22Rv1 (cell line): ENCODE results near the gene MYCBP2.

Experiments used
- ZFX ChIP-seq: fragments of 450-650 bp; IDR thresholded peaks from 2 replicates; pipeline ENCODE4 v1.6.1; 2017; ENCODE audit warnings: antibody characterized with exemption, borderline replicate concordance
- TF ChIP-seq, protein P1 (sequence below): fragments of 450-650 bp; IDR thresholded peaks from 2 replicates; pipeline ENCODE4 v1.5.1; 2017; ENCODE audit warnings: mild to moderate bottlenecking

DNA sequence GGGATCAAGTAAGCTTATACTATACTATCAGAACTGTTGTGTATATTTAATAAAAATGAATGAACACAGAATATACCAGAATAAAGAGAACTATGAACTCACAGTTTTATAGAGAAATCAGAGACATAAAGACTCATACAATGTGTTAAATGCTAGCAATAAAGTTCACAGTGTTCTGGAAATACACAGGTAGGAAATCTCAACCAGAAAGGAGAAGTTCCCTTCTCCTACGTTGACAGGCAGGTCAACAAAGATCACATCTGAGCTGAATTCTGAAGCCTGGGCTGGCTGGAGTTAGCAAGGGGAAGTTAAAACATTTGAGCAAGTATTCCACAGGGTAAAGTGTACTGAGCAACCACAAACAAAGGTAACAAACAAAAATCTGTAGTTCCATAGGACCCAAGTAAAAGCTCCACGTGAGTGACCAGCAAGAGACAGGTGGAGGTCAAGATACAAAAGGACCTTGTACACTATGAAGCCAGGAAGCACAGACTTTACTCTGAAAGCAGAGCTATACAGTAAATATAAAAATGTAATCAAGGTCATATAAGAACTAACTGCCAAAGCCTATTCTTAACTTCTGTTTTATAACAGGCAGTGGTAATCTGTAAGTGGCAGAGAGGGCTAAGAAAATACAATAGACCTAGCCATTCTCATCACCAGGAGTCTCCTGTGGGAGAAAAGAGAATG is 312.9 kb downstream of the MYCBP2 start:
- TF ChIP-seq, protein P1, sequence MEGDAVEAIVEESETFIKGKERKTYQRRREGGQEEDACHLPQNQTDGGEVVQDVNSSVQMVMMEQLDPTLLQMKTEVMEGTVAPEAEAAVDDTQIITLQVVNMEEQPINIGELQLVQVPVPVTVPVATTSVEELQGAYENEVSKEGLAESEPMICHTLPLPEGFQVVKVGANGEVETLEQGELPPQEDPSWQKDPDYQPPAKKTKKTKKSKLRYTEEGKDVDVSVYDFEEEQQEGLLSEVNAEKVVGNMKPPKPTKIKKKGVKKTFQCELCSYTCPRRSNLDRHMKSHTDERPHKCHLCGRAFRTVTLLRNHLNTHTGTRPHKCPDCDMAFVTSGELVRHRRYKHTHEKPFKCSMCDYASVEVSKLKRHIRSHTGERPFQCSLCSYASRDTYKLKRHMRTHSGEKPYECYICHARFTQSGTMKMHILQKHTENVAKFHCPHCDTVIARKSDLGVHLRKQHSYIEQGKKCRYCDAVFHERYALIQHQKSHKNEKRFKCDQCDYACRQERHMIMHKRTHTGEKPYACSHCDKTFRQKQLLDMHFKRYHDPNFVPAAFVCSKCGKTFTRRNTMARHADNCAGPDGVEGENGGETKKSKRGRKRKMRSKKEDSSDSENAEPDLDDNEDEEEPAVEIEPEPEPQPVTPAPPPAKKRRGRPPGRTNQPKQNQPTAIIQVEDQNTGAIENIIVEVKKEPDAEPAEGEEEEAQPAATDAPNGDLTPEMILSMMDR = no peak
- no peak for TF ChIP-seq ZFX
